ENCODE measurements around the gene ROR2. TPM values are rescaled to one million over a fixed set of nuclear protein-coding genes. Genes with fewer than 3 reads are reported as not detected.
A peak's percentile ranks its signal among the peaks of the same experiment; 100 is the strongest.

Gene ROR2
- total and polyA plus RNA-seq, 2 experiments from 2014 or later, result 8.1 to 18.8 TPM

DNA sequence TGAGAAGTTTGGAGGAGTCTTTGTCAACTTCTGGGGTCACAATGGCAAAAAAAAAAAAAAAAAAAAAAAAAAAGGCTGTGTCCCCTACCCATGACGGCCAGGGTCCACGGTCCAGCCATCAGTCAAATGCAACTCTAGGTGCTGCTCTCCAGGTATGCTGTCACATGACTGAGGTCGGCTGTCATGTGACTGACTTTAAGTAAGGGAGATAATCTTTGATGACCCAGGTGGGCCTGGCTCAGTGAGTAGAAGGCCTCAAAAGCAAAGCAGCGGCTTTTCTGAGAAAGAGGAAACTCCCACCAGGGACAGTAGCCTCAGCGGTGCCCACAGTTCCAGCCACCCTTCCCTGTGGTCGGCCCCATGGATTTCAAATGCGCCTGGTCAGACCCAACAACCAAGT, 117.7 kb downstream of the ROR2 start:
- no peak overlapping the region for H3K27ac ChIP-seq (ENCODE audit: low read depth)
- no peaks in the 10 kb centered on the region for H3K9me2 ChIP-seq (ENCODE audit: insufficient read depth)
- Mint-ChIP-seq H3K27me3 (ENCODE audit: insufficient read depth, low read depth, poor library complexity) (peaks cover 11% of the 10 kb centered on the region), H3K9me3 (no peaks in the 10 kb centered on the region), H3K4me3 (no peak overlapping the region), H3K4me1 (peaks cover 19% of the 10 kb centered on the region), H3K36me3 (ENCODE audit: low read depth) (no peaks in the 10 kb centered on the region), H3K27ac (no peak overlapping the region)
- H4K20me1 ChIP-seq (replicated peaks; ENCODE audit: insufficient read depth), result no peaks in the 10 kb centered on the region
- peaks cover 6% of the 10 kb centered on the region; the same call in 1 of the 2 replicates for H3K79me2 ChIP-seq (replicated peaks; ENCODE audit: insufficient read depth)
- no peaks in the 10 kb centered on the region for H3K36me3 ChIP-seq (ENCODE audit: insufficient read depth)
- no peak overlapping the region for H3K4me3 ChIP-seq
- no peak overlapping the region for H3K4me2 ChIP-seq
- ATAC-seq, result no peak
- no peaks in the 10 kb centered on the region for H3F3A ChIP-seq (replicated peaks; ENCODE audit: low read depth)
- no peaks in the 10 kb centered on the region for H3K27me3 ChIP-seq (ENCODE audit: insufficient read depth)
- no peak for DNase-seq (ENCODE audit: low spot score)
- TF ChIP-seq EZH2phosphoT487 (IDR thresholded peaks at IDR 0.05; ENCODE audit: unreplicated experiment), result no peak
- TF ChIP-seq, protein P1, sequence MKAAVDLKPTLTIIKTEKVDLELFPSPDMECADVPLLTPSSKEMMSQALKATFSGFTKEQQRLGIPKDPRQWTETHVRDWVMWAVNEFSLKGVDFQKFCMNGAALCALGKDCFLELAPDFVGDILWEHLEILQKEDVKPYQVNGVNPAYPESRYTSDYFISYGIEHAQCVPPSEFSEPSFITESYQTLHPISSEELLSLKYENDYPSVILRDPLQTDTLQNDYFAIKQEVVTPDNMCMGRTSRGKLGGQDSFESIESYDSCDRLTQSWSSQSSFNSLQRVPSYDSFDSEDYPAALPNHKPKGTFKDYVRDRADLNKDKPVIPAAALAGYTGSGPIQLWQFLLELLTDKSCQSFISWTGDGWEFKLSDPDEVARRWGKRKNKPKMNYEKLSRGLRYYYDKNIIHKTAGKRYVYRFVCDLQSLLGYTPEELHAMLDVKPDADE (IDR thresholded peaks at IDR 0.05), result no peak
- TF ChIP-seq ZNF331 (CRISPR knock-in tag; IDR thresholded peaks at IDR 0.05; ENCODE audit: low read depth), result no peak
- no peak for TF ChIP-seq EZH2 (IDR thresholded peaks at IDR 0.05; ENCODE audit: low read depth, unreplicated experiment)
- TF ChIP-seq CREB1 (CRISPR knock-in tag; IDR thresholded peaks at IDR 0.05; ENCODE audit: low read depth), result no peak
- no peak overlapping the region for H2AFZ ChIP-seq
- peaks cover 5% of the 10 kb centered on the region; the same call in 1 of the 2 replicates for H3K4me1 ChIP-seq (ENCODE audit: insufficient read depth)

DNA sequence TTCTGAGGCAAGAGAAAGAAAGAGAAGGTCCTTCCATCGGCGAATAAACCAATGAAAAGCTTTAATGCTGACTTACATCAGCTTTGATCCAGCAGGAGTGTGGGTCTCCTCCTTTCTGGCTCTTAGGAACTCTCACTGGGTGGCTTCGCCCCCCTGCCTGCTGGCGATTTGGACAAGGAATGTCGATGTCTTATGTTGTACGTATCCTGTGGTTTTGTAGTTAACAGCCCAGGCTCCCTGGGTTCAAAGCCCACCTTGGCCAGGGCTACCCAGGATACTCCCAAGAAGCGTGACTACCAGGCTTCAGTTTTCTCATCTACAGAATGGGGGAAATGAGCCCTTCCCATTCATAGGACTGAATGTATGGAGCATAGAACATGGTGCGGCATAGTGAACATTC, 124.2 kb downstream of the ROR2 start:
- peak; percentile 22; the same call in 1 of the 3 replicates for ATAC-seq
- TF ChIP-seq, protein P2, sequence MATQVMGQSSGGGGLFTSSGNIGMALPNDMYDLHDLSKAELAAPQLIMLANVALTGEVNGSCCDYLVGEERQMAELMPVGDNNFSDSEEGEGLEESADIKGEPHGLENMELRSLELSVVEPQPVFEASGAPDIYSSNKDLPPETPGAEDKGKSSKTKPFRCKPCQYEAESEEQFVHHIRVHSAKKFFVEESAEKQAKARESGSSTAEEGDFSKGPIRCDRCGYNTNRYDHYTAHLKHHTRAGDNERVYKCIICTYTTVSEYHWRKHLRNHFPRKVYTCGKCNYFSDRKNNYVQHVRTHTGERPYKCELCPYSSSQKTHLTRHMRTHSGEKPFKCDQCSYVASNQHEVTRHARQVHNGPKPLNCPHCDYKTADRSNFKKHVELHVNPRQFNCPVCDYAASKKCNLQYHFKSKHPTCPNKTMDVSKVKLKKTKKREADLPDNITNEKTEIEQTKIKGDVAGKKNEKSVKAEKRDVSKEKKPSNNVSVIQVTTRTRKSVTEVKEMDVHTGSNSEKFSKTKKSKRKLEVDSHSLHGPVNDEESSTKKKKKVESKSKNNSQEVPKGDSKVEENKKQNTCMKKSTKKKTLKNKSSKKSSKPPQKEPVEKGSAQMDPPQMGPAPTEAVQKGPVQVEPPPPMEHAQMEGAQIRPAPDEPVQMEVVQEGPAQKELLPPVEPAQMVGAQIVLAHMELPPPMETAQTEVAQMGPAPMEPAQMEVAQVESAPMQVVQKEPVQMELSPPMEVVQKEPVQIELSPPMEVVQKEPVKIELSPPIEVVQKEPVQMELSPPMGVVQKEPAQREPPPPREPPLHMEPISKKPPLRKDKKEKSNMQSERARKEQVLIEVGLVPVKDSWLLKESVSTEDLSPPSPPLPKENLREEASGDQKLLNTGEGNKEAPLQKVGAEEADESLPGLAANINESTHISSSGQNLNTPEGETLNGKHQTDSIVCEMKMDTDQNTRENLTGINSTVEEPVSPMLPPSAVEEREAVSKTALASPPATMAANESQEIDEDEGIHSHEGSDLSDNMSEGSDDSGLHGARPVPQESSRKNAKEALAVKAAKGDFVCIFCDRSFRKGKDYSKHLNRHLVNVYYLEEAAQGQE (IDR thresholded peaks at IDR 0.05; ENCODE audit: unreplicated experiment), result no peak
- TF ChIP-seq ZNF114 (CRISPR knock-in tag; IDR thresholded peaks at IDR 0.05), result no peak
- no peak for TF ChIP-seq CREB1 (CRISPR knock-in tag; IDR thresholded peaks at IDR 0.05; ENCODE audit: low read depth)
- TF ChIP-seq, protein P3, sequence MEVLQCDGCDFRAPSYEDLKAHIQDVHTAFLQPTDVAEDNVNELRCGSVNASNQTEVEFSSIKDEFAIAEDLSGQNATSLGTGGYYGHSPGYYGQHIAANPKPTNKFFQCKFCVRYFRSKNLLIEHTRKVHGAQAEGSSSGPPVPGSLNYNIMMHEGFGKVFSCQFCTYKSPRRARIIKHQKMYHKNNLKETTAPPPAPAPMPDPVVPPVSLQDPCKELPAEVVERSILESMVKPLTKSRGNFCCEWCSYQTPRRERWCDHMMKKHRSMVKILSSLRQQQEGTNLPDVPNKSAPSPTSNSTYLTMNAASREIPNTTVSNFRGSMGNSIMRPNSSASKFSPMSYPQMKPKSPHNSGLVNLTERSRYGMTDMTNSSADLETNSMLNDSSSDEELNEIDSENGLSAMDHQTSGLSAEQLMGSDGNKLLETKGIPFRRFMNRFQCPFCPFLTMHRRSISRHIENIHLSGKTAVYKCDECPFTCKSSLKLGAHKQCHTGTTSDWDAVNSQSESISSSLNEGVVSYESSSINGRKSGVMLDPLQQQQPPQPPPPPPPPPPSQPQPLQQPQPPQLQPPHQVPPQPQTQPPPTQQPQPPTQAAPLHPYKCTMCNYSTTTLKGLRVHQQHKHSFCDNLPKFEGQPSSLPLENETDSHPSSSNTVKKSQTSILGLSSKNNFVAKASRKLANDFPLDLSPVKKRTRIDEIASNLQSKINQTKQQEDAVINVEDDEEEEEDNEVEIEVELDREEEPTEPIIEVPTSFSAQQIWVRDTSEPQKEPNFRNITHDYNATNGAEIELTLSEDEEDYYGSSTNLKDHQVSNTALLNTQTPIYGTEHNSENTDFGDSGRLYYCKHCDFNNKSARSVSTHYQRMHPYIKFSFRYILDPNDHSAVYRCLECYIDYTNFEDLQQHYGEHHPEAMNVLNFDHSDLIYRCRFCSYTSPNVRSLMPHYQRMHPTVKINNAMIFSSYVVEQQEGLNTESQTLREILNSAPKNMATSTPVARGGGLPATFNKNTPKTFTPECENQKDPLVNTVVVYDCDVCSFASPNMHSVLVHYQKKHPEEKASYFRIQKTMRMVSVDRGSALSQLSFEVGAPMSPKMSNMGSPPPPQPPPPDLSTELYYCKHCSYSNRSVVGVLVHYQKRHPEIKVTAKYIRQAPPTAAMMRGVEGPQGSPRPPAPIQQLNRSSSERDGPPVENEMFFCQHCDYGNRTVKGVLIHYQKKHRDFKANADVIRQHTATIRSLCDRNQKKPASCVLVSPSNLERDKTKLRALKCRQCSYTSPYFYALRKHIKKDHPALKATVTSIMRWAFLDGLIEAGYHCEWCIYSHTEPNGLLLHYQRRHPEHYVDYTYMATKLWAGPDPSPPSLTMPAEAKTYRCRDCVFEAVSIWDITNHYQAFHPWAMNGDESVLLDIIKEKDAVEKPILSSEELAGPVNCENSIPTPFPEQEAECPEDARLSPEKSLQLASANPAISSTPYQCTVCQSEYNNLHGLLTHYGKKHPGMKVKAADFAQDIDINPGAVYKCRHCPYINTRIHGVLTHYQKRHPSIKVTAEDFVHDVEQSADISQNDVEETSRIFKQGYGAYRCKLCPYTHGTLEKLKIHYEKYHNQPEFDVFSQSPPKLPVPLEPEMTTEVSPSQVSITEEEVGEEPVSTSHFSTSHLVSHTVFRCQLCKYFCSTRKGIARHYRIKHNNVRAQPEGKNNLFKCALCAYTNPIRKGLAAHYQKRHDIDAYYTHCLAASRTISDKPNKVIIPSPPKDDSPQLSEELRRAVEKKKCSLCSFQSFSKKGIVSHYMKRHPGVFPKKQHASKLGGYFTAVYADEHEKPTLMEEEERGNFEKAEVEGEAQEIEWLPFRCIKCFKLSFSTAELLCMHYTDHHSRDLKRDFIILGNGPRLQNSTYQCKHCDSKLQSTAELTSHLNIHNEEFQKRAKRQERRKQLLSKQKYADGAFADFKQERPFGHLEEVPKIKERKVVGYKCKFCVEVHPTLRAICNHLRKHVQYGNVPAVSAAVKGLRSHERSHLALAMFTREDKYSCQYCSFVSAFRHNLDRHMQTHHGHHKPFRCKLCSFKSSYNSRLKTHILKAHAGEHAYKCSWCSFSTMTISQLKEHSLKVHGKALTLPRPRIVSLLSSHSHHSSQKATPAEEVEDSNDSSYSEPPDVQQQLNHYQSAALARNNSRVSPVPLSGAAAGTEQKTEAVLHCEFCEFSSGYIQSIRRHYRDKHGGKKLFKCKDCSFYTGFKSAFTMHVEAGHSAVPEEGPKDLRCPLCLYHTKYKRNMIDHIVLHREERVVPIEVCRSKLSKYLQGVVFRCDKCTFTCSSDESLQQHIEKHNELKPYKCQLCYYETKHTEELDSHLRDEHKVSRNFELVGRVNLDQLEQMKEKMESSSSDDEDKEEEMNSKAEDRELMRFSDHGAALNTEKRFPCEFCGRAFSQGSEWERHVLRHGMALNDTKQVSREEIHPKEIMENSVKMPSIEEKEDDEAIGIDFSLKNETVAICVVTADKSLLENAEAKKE (CRISPR knock-in tag; IDR thresholded peaks at IDR 0.05), result no peak
- TF ChIP-seq, protein P4, sequence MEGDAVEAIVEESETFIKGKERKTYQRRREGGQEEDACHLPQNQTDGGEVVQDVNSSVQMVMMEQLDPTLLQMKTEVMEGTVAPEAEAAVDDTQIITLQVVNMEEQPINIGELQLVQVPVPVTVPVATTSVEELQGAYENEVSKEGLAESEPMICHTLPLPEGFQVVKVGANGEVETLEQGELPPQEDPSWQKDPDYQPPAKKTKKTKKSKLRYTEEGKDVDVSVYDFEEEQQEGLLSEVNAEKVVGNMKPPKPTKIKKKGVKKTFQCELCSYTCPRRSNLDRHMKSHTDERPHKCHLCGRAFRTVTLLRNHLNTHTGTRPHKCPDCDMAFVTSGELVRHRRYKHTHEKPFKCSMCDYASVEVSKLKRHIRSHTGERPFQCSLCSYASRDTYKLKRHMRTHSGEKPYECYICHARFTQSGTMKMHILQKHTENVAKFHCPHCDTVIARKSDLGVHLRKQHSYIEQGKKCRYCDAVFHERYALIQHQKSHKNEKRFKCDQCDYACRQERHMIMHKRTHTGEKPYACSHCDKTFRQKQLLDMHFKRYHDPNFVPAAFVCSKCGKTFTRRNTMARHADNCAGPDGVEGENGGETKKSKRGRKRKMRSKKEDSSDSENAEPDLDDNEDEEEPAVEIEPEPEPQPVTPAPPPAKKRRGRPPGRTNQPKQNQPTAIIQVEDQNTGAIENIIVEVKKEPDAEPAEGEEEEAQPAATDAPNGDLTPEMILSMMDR (conservative IDR thresholded peaks at IDR 0.05; ENCODE audit: low read depth in 2 of 2), result no peak

More for the DNA sequence above, 124.2 kb downstream of the ROR2 start:
- H3K36me3 Mint-ChIP-seq (ENCODE audit: low read depth), result 0 out of 3 replicates have a peak, but pooled peaks cover 8% of the 10 kb centered on the region
- H3K9me3 Mint-ChIP-seq, result peaks cover 9% of the 10 kb centered on the region; the same call in 1 of the 3 replicates
- Histone ChIP-seq H3K4me2 (no peak overlapping the region), H3K9me2 (ENCODE audit: insufficient read depth) (no peaks in the 10 kb centered on the region), H3K27me3 (ENCODE audit: insufficient read depth) (no peaks in the 10 kb centered on the region), H3K27ac (ENCODE audit: low read depth) (no peak overlapping the region), H3F3A (replicated peaks; ENCODE audit: low read depth) (no peaks in the 10 kb centered on the region), H3K79me2 (replicated peaks; ENCODE audit: insufficient read depth) (no peaks in the 10 kb centered on the region), H3K4me1 (ENCODE audit: insufficient read depth) (no peaks in the 10 kb centered on the region; the same call in 1 of the 2 replicates), H3K4me3 (no peak overlapping the region), H3K36me3 (ENCODE audit: insufficient read depth) (no peaks in the 10 kb centered on the region), H2AFZ (no peak overlapping the region), H4K20me1 (replicated peaks; ENCODE audit: insufficient read depth) (no peaks in the 10 kb centered on the region)
- no peak overlapping the region for H3K27ac Mint-ChIP-seq
- H3K27me3 Mint-ChIP-seq (ENCODE audit: insufficient read depth, low read depth, poor library complexity), result peaks cover 5% of the 10 kb centered on the region
- no peak for DNase-seq (ENCODE audit: low spot score)
- peaks cover 16% of the 10 kb centered on the region for H3K4me1 Mint-ChIP-seq
- no peak overlapping the region for H3K4me3 Mint-ChIP-seq

Measured in GM23338 (cell line).